CD4-positive, CD25-positive, alpha-beta regulatory T cell (primary cell): ENCODE measurements around the gene AATK. TPM values are rescaled to one million over a fixed set of nuclear protein-coding genes. Genes with fewer than 3 reads are reported as not detected.

Experiments
- ATAC-seq, 2 donors: fragments of 150-1000 bp; cut with Tn5 transposase; one replicate each; pipeline ENCODE4 v1.10.0; 2021; ENCODE audit warnings: low read depth in 2 of 2, moderate number of reproducible peaks in 2 of 2, moderate library complexity in 1 of 2
- DNase-seq, 3 donors: peaks; one replicate each; pipeline versions ENCODE4 v3.0.0 to v3.0.0-alpha.2; 2012 to 2022; ENCODE audit warnings: mixed read lengths in 1 of 3
- H3K27ac ChIP-seq: one replicate; pipeline ENCODE4 v1.7.0; 2013; ENCODE audit warnings: mild to moderate bottlenecking, low read length; ENCODE audit not compliant: insufficient read depth, poor library complexity, severe bottlenecking
- H3K27me3 ChIP-seq: one replicate; pipeline ENCODE4 v1.7.0; 2013; ENCODE audit warnings: low read length; ENCODE audit not compliant: control insufficient read depth, insufficient read depth
- H3K36me3 ChIP-seq: one replicate; pipeline ENCODE4 v1.7.0; 2013; ENCODE audit warnings: mild to moderate bottlenecking, low read length, moderate library complexity; ENCODE audit not compliant: control insufficient read depth, insufficient read depth
- H3K4me1 ChIP-seq: 2 replicates; pipeline ENCODE4 v1.7.0; 2013; ENCODE audit warnings: mild to moderate bottlenecking, low read length; ENCODE audit not compliant: insufficient read depth, control insufficient read depth, poor library complexity, severe bottlenecking
- H3K4me3 ChIP-seq: one replicate; pipeline ENCODE4 v1.7.0; 2013; ENCODE audit warnings: low read depth, mild to moderate bottlenecking, low read length, moderate library complexity
- H3K9me3 ChIP-seq, 2 experiments: 1 replicate in 1 of 2; 2 replicates in 1 of 2; pipeline ENCODE4 v1.7.0; 2013; ENCODE audit warnings: low read length in 2 of 2, mild to moderate bottlenecking in 1 of 2, moderate library complexity in 1 of 2; ENCODE audit not compliant: control insufficient read depth in 2 of 2
- H3K27ac Mint-ChIP-seq, 3 donors: one replicate each; pipeline ENCODE4 v1.8.0; 2020 to 2022; ENCODE audit warnings: mild to moderate bottlenecking in 3 of 3, mixed read lengths in 3 of 3, moderate library complexity in 2 of 3
- H3K27me3 Mint-ChIP-seq: one replicate; pipeline ENCODE4 v1.8.0; 2022; ENCODE audit warnings: mild to moderate bottlenecking, mixed read lengths
- H3K36me3 Mint-ChIP-seq: one replicate; pipeline ENCODE4 v1.8.0; 2020; ENCODE audit warnings: mixed read lengths
- H3K4me1 Mint-ChIP-seq, 4 donors: one replicate each; pipeline ENCODE4 v1.8.0; 2020 to 2022; ENCODE audit warnings: mixed read lengths in 4 of 4, mild to moderate bottlenecking in 1 of 4
- H3K4me3 Mint-ChIP-seq, 4 donors: one replicate each; pipeline ENCODE4 v1.8.0; 2020 to 2022; ENCODE audit warnings: mild to moderate bottlenecking in 4 of 4, mixed read lengths in 4 of 4, moderate library complexity in 3 of 4
- H3K9me3 Mint-ChIP-seq, 7 donors: one replicate each; pipeline ENCODE4 v1.8.0; 2020 to 2022; ENCODE audit warnings: mixed read lengths in 7 of 7, mild to moderate bottlenecking in 3 of 7, moderate library complexity in 2 of 7
- polyA plus RNA-seq, 4 donors: library from polyadenylated mRNA; unstranded; fragments of 300-500 nt; fragmentation: Illumina TruSeq; gene quantifications; one replicate each; pipeline ENCODE4 v1.2.3, GENCODE V29; 2021
- total RNA-seq: library from RNA; stranded (reverse); gene quantifications from one replicate; pipeline ENCODE4 v1.2.3, GENCODE V29; 2022

Gene AATK
- total and polyA plus RNA-seq, 5 donors from 2014 or later, result 0.03 to 0.26 (median 0.16) TPM; not detected in 2

DNA sequence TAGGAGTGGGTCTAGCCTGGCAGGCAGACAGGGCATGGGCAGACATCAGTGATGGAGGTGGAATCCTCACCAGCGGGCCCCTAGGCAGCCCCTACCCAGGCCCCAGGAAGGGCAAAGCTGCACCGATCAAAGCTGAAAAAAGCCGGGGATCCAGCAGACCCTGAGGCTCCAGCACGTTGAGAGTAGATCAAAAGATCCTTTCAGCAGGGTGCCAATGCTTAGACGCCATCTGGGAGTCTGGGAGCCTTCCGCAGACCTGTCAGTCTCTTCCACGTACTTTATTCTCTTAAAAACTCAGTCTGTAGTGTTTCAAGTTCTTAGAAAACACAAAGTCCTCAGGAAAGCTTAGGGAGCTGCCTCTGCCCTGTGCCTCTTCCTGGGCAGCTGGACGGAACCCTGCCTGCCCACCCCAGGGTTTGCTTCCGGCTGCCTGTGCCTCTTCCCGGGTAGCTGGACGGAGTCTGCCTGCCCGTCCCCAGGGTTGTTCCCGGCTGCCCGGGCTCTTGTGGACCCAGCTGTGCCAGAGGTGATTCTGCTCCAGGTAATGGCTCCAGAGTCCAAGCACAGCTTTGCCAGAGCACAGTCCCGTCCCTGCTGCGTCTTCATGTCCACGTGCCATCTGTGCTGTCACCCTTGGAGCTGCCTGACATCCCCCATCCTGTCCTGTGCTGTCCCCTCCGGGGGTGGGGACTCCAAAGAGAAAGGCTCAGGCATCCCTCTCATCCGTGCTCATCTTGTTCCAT, 51.5 kb downstream of the AATK start:
- Histone ChIP-seq H3K27ac (no peak overlapping the region), H3K9me3 (no peaks in the 10 kb centered on the region), H3K4me1 (peaks cover 11% of the 10 kb centered on the region), H3K4me3 (no peak overlapping the region), H3K36me3 (no peaks in the 10 kb centered on the region), H3K27me3 (no peaks in the 10 kb centered on the region)
- no peak for DNase-seq
- ATAC-seq, result no peak
- Mint-ChIP-seq H3K27me3 (no peaks in the 10 kb centered on the region), H3K27ac (no peak overlapping the region), H3K36me3 (no peaks in the 10 kb centered on the region), H3K4me3 (no peak overlapping the region), H3K4me1 (peaks cover 0 to 4% (median 0%) of the 10 kb centered on the region in 4 donors), H3K9me3 (peaks cover 0 to 1% (median 0%) of the 10 kb centered on the region in 7 donors)

GRCh38 chr17:81113158-81113724, 52.8 kb downstream of the AATK start:
- Histone ChIP-seq H3K4me1 (no peaks in the 10 kb centered on the region), H3K27me3 (no peaks in the 10 kb centered on the region), H3K9me3 (no peaks in the 10 kb centered on the region), H3K4me3 (no peak overlapping the region), H3K36me3 (no peaks in the 10 kb centered on the region), H3K27ac (no peak overlapping the region)
- no peaks in the 10 kb centered on the region for H3K36me3 Mint-ChIP-seq
- H3K27me3 Mint-ChIP-seq, result no peaks in the 10 kb centered on the region
- H3K27ac Mint-ChIP-seq, result no peak overlapping the region
- DNase-seq (no peak), ATAC-seq (no peak)
- H3K9me3 Mint-ChIP-seq, result no peaks in the 10 kb centered on the region
- no peak overlapping the region for H3K4me3 Mint-ChIP-seq
- H3K4me1 Mint-ChIP-seq, result no peaks in the 10 kb centered on the region

DNA sequence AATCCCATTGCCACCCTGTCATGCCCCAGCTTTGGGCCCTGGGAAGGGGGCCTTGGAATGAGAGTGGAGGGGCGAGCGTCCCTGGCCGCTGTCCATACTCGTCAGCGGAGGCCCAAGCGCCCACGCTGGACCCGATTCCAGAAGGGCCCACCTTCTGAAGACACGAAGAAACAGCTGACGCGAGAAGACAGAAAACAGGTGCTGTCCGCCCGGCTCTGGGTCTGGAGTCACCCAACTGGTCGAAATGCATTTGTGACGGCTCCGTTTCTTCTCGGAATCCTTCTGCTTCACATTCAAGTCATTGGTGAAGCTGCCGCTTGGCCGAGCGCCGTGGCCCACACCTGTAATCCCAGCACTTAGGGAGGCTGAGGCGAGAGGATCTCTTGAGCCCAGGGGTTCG, 53.6 kb downstream of the AATK start:
- H3K27ac ChIP-seq, result no peak overlapping the region
- H3K36me3 ChIP-seq, result no peaks in the 10 kb centered on the region
- no peak overlapping the region for H3K27ac Mint-ChIP-seq
- H3K4me3 Mint-ChIP-seq, result no peak overlapping the region
- H3K36me3 Mint-ChIP-seq, result no peaks in the 10 kb centered on the region
- no peaks in the 10 kb centered on the region for H3K9me3 Mint-ChIP-seq
- no peaks in the 10 kb centered on the region for H3K4me1 Mint-ChIP-seq
- no peaks in the 10 kb centered on the region for H3K4me1 ChIP-seq
- DNase-seq (no peak), ATAC-seq (no peak)
- no peaks in the 10 kb centered on the region for H3K27me3 Mint-ChIP-seq
- H3K9me3 ChIP-seq, result no peaks in the 10 kb centered on the region
- H3K4me3 ChIP-seq, result no peak overlapping the region
- H3K27me3 ChIP-seq, result no peaks in the 10 kb centered on the region

DNA sequence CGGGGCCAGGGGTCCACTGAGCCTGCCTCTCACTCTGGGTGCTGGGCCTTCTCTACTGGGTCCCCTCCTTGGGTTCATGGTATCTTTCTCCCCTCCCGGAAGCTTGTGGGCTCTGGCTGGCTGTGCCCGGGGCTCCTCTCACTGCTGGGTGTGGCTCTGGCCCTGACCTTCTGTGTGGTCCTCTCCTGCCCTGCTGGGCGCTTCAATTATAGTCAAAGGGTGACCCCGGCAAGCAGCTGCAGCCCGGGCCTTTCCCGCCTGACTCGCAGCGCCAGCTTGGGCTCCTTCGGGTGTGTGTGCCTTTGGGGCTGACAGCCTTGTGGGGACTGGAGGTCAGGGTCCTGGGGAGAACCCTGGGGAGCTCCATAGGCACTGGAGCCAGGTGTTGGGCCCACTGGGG, 55.0 kb downstream of the AATK start:
- Mint-ChIP-seq H3K9me3 (no peaks in the 10 kb centered on the region), H3K36me3 (no peaks in the 10 kb centered on the region), H3K27ac (no peak overlapping the region), H3K27me3 (no peaks in the 10 kb centered on the region), H3K4me1 (no peaks in the 10 kb centered on the region), H3K4me3 (no peak overlapping the region)
- no peaks in the 10 kb centered on the region for H3K9me3 ChIP-seq
- H3K27me3 ChIP-seq, result no peaks in the 10 kb centered on the region
- DNase-seq (no peak), ATAC-seq (no peak)
- H3K27ac ChIP-seq, result no peak overlapping the region
- H3K4me1 ChIP-seq, result no peaks in the 10 kb centered on the region
- no peak overlapping the region for H3K4me3 ChIP-seq
- no peaks in the 10 kb centered on the region for H3K36me3 ChIP-seq

DNA sequence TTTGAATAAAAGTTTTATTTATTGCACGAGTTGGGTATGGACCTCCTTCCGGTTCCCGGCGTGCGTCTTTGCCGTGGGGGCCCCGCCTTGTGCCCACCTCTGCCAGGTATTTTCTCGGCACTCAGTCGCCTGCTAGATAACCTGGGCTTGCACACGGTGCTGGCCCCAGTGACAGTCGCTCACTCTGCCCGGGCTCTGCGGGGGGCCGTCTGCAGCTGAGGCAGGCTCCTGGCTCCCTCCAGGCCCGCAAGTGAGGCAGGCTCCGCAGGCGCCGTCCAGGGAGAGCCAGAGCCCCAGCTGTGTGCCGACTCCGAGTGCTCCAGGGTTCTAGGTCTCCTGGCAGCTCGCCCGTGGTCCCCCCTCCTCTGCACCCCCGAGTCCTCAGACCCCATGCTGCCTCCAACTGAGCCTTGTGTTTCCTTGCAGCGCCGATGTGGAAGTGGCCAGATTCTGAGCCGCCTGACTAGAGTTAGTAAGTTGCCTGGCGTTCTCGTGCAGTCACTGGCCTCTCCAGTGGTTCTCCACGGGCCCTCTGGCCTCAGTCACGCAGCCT, 55.5 kb downstream of the AATK start:
- H3K36me3 ChIP-seq, result no peaks in the 10 kb centered on the region
- H3K27me3 ChIP-seq, result no peaks in the 10 kb centered on the region
- H3K9me3 ChIP-seq, result no peaks in the 10 kb centered on the region
- Mint-ChIP-seq H3K27ac (peak overlapping the region in 1 of 3 donors; percentile 52), H3K9me3 (no peaks in the 10 kb centered on the region), H3K4me1 (no peaks in the 10 kb centered on the region), H3K36me3 (no peaks in the 10 kb centered on the region), H3K4me3 (no peak overlapping the region), H3K27me3 (no peaks in the 10 kb centered on the region)
- ATAC-seq, result no peak
- H3K4me3 ChIP-seq, result no peak overlapping the region
- no peak for DNase-seq
- no peaks in the 10 kb centered on the region for H3K4me1 ChIP-seq
- no peak overlapping the region for H3K27ac ChIP-seq

- H3K4me1 ChIP-seq, result no peaks in the 10 kb centered on the region
These were observed 56.1 kb downstream of the AATK start for GRCh38 chr17:81109957-81110356.

GRCh38 chr17:81108220-81108619, 57.8 kb downstream of the AATK start:
- H3K27me3 Mint-ChIP-seq, result no peaks in the 10 kb centered on the region
- Histone ChIP-seq H3K27ac (no peak overlapping the region), H3K27me3 (no peaks in the 10 kb centered on the region), H3K9me3 (no peaks in the 10 kb centered on the region), H3K4me3 (no peak overlapping the region), H3K4me1 (no peaks in the 10 kb centered on the region), H3K36me3 (no peaks in the 10 kb centered on the region)
- no peak overlapping the region for H3K4me3 Mint-ChIP-seq
- no peaks in the 10 kb centered on the region for H3K4me1 Mint-ChIP-seq
- H3K27ac Mint-ChIP-seq, result no peak overlapping the region
- no peaks in the 10 kb centered on the region for H3K36me3 Mint-ChIP-seq
- no peaks in the 10 kb centered on the region for H3K9me3 Mint-ChIP-seq
- ATAC-seq (no peak), DNase-seq (no peak)

More at GRCh38 chr17:81109957-81110356, 56.1 kb downstream of the AATK start:
- H3K9me3 Mint-ChIP-seq, result no peaks in the 10 kb centered on the region
- H3K36me3 ChIP-seq, result no peaks in the 10 kb centered on the region
- H3K27ac Mint-ChIP-seq, result no peak overlapping the region
- no peaks in the 10 kb centered on the region for H3K27me3 Mint-ChIP-seq
- no peaks in the 10 kb centered on the region for H3K36me3 Mint-ChIP-seq
- H3K4me1 Mint-ChIP-seq, result no peaks in the 10 kb centered on the region
- no peaks in the 10 kb centered on the region for H3K9me3 ChIP-seq
- no peak overlapping the region for H3K4me3 Mint-ChIP-seq
- H3K4me3 ChIP-seq, result no peak overlapping the region
- no peak for ATAC-seq
- H3K27ac ChIP-seq, result no peak overlapping the region
- no peak for DNase-seq
- H3K27me3 ChIP-seq, result no peaks in the 10 kb centered on the region

DNA sequence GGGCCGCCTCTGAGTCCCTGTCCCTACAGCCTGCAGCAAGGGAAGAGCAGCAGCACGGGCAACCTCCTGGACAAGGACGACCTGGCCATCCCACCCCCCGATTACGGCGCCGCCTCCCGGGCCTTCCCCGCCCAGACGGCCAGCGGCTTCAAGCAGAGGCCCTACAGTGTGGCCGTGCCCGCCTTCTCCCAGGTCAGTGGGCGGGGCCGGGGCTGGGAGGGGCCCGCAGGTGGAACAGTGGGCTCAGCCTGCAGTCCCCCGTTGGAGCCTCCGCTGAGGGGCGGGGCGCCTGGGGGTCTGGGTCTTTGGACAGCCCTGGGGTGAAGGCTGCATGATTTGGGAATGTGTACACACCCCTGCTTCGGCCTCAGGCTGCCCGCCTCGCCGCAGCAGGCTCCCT, 59.3 kb downstream of the AATK start:
- H3K27ac Mint-ChIP-seq, result no peak overlapping the region
- no peak for ATAC-seq
- Histone ChIP-seq H3K36me3 (no peaks in the 10 kb centered on the region), H3K9me3 (no peaks in the 10 kb centered on the region), H3K4me1 (peaks cover 3% of the 10 kb centered on the region), H3K4me3 (no peak overlapping the region), H3K27me3 (no peaks in the 10 kb centered on the region), H3K27ac (no peak overlapping the region)
- H3K4me1 Mint-ChIP-seq, result no peaks in the 10 kb centered on the region
- H3K4me3 Mint-ChIP-seq, result no peak overlapping the region
- H3K9me3 Mint-ChIP-seq, result no peaks in the 10 kb centered on the region
- no peaks in the 10 kb centered on the region for H3K27me3 Mint-ChIP-seq
- no peak for DNase-seq
- no peaks in the 10 kb centered on the region for H3K36me3 Mint-ChIP-seq
